SW 1271 (cell line): ENCODE results near the gene ARL8A.

Source experiments
- DNase-seq, 2 experiments: peaks; one replicate each; lab custom pipeline; 2025; lab: John Stamatoyannopoulos, UW

Gene ARL8A

GRCh38 chr1:202135221-202135721, 9.3 kb downstream of the ARL8A start:
- peak in 1 of 2 experiments; percentile 40 for DNase-seq

DNA sequence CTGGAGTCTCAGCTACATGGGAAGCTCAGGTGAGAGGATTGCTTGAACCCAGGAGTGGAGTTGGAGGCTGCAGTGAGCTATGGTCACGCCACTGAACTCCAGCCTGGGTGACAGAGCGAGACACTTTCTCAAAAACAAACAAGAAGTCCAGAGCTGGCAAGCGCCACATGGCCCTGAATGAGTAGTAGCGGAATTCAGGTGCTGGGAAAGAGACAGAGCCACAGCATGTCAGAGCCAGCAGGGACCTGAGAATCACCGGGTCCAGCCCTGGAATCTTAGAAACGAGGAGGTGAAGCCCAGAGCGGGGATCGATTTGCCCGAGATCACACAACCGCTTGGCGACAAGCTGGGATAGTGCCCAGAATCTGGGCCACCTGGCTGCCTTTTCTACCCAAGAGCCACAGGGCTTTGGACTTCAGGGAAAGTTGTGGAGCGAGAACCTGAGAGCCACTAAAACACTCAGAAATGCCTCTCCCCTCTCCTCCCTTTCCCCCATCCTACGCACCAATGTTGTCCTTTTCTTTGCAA, 9.8 kb downstream of the ARL8A start:
- no peak for DNase-seq

- no peak for DNase-seq
These were observed 10.5 kb downstream of the ARL8A start for GRCh38 chr1:202133989-202134388.

DNA sequence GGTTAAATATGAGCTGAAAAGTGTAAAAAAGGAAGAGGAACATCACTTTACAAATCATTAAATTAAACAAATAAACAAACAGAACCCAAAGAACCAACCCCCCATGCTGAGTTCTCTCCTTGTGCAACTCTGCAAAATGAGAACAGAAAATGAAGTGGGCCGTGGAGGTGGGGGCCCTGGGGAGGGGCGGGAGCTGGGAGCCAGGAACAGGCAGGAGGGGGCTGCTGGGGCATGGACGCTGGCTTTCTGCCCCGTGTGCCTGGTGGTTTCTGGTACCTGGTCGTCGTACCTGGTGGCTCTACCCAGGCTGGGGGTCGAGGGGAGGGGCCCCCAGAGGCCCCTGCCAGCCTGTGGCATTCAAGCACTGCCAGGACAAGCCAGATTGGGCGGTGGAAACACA, 11.0 kb downstream of the ARL8A start:
- no peak for DNase-seq

- DNase-seq = no peak
These were observed 11.5 kb downstream of the ARL8A start for GRCh38 chr1:202133001-202133400.

GRCh38 chr1:202131956-202132821, 12.3 kb downstream of the ARL8A start:
- DNase-seq = no peak

DNA sequence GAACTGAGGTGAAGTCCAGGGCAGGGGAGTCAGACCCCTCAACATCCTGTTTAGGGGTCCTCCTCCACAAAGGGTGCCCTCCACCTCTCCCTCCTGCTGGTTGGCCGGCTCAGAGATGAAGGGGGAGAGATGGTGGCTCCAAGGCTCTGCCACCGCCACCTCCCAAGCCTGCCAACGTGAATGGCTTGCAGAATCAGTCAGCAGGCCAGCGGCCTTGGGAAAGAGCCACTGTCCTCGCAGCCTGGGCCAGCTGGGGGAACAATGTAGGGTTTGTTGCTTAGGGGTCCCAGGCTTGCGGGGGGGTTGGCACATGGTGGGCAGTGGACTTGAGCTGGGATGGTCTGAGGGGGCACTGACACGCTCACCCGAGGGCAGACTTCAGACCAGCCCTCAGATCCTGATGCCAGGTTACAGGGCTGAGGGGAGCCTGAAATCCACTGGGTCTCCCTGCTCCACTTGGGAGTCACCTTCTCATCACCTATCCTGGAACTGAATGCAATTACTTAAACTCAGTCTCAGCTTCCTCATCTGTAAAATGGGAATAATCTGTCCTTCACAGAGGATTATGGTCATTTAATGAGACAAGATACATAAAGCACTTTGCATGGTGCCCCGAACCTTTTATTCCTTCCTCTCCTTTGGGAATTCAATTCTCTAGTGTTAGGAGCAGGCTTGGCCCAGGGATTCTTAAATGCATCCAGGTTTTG, 13.6 kb downstream of the ARL8A start:
- no peak for DNase-seq

- DNase-seq = no peak
These were observed 14.2 kb downstream of the ARL8A start for GRCh38 chr1:202130297-202130721.

DNA sequence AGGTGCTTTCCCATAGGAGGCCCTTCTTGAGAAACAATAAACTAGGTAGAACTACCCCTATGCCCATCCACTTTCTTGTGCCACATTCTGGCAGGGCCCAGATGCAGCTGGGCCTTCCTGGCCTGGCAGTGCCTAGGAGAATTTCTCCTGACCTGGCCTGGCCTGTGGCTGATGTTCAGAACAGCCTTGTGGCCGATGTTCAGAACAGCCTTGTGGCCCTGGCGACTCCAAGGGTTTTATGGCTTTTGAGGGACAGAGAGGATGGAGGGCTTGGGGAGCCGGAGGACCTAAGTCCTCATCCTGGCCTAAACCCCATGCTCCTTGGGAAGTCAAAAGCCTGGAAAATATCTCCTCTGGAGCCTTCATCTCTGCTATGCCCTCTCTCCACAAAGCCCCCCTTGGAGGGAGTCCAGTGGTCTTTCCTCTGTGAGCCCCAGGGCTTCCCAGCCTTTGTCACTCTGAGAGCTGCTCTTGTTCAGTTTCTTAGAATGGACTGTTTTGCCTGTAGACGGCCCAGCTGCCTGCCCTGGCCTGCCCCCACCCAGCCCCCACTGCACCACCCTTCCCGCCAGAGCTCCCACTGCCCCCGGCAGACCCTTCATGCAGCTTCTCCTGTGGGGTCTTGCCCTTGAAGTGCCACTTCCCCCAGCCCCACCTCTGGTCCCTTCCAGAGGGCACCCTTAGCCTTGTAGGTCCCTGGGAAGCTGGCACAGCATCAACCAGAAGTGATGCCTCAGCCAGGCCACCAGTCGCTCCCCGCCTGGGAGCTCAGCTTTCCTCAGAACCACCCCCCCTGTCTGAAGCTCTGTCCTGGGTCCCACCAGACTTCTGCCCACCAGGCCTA, 14.9 kb downstream of the ARL8A start:
- DNase-seq = no peak

DNA sequence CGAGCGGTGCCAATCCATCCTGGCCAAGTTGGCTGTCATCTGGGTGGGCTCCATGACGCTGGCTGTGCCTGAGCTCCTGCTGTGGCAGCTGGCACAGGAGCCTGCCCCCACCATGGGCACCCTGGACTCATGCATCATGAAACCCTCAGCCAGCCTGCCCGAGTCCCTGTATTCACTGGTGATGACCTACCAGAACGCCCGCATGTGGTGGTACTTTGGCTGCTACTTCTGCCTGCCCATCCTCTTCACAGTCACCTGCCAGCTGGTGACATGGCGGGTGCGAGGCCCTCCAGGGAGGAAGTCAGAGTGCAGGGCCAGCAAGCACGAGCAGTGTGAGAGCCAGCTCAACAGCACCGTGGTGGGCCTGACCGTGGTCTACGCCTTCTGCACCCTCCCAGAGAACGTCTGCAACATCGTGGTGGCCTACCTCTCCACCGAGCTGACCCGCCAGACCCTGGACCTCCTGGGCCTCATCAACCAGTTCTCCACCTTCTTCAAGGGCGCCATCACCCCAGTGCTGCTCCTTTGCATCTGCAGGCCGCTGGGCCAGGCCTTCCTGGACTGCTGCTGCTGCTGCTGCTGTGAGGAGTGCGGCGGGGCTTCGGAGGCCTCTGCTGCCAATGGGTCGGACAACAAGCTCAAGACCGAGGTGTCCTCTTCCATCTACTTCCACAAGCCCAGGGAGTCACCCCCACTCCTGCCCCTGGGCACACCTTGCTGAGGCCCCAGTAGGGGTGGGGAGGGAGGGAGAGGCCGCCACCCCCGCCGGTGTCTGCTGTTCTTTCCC, 16.5 kb downstream of the ARL8A start:
- no peak for DNase-seq

DNA sequence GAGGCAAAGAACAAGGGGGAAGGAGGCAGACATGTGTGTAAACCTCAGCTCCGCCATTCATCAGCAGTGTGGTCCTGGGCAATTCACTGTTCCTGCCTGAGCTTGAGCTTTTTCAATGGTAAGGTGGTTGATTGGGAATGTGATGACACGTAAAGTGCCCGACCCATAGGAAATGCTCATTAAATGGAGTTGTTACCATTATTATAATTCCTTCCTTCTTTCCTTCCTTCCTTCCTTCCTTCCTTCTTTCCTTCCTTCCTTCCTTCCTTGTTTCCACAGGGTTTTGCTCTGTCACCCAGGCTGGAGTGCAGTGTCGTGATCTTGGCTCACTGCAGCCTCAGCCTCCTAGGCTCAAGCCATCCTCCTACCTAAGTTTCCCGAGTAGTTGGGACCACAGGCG, 17.5 kb downstream of the ARL8A start:
- no peak for DNase-seq

DNA sequence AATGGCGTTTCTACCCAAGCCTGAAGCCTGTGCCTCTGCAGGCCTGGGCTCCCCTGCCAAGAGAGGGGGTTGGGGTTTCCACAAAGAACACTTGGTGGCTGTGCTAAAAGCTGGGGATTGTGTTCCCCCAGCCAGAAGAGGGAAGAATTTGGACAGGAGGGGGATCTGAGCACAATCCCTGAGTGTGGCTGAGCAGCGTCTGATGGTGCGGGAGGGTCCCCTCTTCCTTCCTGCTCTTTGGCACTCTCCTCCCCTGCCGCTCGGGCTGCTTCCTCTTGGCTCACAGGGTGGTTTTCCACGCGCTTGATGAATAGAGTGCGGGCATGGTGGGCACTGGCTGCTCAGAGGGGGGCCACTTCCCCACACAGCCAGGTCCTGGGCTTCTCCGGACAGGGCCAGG, 18.1 kb downstream of the ARL8A start:
- DNase-seq = no peak

DNA sequence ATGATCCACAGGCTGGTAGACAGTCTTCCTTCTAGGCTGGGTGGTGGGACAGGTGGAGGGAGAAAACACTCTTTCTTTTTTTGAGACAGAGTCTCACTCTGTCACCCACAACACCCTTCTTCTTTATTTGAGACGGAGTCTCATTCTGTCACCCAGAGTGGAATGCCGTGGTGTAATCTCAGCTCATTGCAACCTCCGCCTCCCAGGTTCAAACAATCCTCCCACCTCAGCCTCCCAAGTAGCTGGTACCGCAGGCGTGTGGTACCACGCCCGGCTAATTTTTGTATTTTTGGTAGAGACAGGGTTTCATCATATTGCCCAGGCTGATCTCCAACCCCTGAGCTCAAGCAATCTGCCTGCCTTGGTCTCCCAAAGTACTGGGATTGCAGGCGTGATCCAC, 18.9 kb downstream of the ARL8A start:
- no peak for DNase-seq

GRCh38 chr1:202124142-202124541, 20.4 kb downstream of the ARL8A start:
- DNase-seq = no peak

DNA sequence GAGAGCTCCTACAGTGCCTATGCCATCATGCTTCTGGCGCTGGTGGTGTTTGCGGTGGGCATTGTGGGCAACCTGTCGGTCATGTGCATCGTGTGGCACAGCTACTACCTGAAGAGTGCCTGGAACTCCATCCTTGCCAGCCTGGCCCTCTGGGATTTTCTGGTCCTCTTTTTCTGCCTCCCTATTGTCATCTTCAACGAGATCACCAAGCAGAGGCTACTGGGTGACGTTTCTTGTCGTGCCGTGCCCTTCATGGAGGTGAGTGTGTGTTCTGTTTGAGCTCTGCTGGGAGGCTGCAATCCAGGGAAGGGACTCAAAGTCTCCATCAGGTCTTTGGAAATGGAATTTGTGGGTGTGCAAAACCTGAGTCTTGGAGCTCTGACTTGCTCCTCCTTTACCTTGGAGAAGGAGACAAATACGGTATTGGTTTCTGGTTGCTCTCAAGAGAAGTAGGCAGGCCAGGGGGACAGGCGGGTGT, 21.2 kb downstream of the ARL8A start:
- DNase-seq = no peak

GRCh38 chr1:202122639-202123335, 21.8 kb downstream of the ARL8A start, which contains the start of gene GPR37L1:
GPR37L1 (plus strand) TSS chr1:202122917; CDS start chr1:202122964, 47 bp downstream.
- DNase-seq = no peak

DNA sequence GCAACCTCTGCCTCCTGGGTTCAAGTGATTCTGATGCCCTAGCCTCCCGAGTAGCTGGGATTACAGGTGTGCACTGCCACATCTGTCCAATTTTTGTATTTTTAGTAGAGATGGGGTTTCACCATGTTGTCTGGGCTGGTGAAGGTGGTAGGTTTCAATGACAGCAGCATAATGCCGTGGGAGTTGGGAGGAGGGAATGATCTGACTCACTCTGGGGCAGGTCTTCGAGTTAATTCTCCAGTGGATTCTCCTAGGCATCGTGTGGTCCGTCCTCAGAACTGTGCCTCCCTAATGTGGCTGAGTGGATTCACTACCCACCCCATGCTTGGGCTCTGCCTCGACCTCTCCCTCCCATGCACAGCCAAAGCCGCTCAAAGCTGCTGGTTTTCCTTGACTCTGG, 23.5 kb downstream of the ARL8A start:
- no peak for DNase-seq

- DNase-seq = no peak
These were observed 26.6 kb downstream of the ARL8A start for GRCh38 chr1:202117898-202118371.

DNA sequence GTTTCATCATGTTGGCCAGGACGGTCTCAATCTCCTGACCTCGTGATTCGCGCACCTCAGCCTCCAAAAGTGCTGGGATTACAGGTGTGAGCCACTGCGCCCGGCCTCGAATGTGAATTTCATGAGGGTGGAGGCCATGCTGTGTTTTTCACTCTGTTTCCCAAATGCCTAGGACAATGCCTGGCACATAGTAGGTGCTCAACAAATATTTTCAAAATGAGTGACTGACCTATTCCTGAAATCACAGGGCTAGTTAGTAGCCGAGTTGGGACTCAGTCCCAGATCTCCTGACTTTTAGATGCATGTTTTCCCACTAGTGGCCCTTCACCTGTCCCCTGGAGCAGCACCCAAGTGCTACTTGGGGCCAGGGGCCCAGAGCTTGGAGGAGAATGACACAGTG, 28.2 kb downstream of the ARL8A start:
- DNase-seq = no peak

DNA sequence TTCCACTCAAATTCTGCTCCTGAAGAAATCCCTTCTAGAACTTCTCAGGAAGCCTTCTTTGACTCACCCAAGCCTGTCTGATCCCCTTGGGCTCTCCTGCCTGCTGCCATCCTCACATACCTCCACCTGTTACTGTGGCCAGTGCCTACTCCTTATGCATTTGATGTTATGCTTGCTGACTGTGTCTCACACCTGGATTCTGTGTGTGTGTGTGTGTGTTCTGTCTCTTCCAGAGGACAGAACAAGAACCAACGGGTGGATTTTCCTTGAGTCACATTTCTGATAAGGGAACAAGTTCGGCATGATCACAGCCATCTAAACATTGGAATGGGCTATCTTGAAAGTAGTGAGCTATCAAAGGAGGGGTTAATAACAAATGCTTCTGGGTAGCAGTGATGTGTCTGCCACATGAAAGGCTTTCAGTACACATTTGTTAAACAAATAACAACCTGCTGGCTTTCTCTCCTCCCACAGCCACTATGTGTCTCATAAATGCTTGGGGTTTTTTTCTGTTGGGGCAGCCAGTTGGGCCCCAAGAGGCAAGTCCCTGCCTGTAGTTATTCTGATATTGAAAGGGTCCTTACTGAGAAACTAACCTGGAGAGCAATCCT, 30.7 kb downstream of the ARL8A start:
- DNase-seq = no peak
